GM06990 (cell line): ENCODE data around the gene TGFB1.
A peak's percentile ranks its signal among the peaks of the same experiment; 100 is the strongest.

Experiments used
- DNase-seq: peaks from one replicate; pipeline ENCODE4 v3.0.0-alpha.2; 2011; ENCODE audit not compliant: insufficient read length; ENCODE audit errors: extremely low read depth
- H3K27me3 ChIP-seq: replicated peaks from 2 replicates; pipeline ENCODE4 v1.6.0; 2011; ENCODE audit warnings: low read length; ENCODE audit not compliant: control insufficient read depth, insufficient read depth
- H3K36me3 ChIP-seq: 2 replicates; pipeline ENCODE4 v1.5.1; 2011; ENCODE audit warnings: low read length; ENCODE audit not compliant: control insufficient read depth, insufficient read depth
- H3K4me3 ChIP-seq: replicated peaks from 2 replicates; pipeline ENCODE4 v1.5.1; 2011; ENCODE audit warnings: low read depth, mild to moderate bottlenecking, control low read depth, low read length
- TF ChIP-seq, protein P1 (sequence below): IDR thresholded peaks from 2 replicates; pipeline ENCODE4 v1.5.1; 2011; ENCODE audit warnings: low read length, control low read depth, mild to moderate bottlenecking, inconsistent platforms; ENCODE audit not compliant: insufficient read depth, poor library complexity, severe bottlenecking

Gene TGFB1

DNA sequence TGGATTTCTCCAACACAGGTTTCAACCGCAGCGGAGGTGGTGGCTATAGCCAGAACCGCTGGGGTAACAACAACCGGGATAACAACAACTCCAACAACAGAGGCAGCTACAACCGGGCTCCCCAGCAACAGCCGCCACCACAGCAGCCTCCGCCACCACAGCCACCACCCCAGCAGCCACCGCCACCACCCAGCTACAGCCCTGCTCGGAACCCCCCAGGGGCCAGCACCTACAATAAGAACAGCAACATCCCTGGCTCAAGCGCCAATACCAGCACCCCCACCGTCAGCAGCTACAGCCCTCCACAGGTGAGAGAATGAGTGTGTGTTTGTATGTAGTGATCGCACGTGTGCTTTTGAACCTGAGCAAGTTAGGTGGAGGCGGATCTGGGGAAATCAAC is 49.8 kb downstream of the TGFB1 start:
- Histone ChIP-seq H3K36me3 (peaks cover 34% of the 10 kb centered on the region), H3K4me3 (no peak overlapping the region), H3K27me3 (no peaks in the 10 kb centered on the region)
- DNase-seq, result no peak
- TF ChIP-seq, protein P1, sequence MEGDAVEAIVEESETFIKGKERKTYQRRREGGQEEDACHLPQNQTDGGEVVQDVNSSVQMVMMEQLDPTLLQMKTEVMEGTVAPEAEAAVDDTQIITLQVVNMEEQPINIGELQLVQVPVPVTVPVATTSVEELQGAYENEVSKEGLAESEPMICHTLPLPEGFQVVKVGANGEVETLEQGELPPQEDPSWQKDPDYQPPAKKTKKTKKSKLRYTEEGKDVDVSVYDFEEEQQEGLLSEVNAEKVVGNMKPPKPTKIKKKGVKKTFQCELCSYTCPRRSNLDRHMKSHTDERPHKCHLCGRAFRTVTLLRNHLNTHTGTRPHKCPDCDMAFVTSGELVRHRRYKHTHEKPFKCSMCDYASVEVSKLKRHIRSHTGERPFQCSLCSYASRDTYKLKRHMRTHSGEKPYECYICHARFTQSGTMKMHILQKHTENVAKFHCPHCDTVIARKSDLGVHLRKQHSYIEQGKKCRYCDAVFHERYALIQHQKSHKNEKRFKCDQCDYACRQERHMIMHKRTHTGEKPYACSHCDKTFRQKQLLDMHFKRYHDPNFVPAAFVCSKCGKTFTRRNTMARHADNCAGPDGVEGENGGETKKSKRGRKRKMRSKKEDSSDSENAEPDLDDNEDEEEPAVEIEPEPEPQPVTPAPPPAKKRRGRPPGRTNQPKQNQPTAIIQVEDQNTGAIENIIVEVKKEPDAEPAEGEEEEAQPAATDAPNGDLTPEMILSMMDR, result no peak

DNA sequence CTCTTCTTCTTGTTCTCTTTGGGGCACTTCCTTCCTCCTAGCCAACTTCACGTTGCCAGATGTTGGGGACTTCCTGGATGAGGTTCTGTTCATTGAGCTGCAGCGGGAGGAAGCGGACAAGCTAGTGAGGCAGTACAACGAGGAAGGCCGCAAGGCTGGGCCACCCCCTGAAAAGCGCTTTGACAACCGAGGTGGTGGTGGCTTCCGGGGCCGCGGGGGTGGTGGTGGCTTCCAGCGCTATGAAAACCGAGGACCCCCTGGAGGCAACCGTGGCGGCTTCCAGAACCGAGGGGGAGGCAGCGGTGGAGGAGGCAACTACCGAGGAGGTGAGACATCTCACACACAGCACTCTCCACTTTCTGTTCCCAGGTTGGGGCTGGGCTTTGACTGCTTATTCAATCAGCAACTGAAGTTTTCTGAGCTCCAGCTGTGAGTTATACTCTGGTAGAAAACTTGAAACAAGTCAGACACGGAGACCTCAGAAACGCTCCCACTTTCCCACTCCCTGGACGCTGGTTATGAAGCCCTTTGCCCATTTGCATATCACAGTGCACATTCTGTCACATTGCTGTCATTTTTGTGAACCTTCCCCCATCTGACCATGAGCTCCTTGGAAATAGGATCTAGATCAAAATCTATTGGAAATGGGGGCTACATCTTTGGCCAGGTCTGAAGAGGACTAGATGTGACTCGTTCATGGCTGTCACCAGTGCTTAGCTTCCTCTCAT is 50.9 kb downstream of the TGFB1 start:
- TF ChIP-seq, protein P1, result no peak
- H3K4me3 ChIP-seq, result peak overlapping the region; percentile 10; the same call in 1 of the 2 replicates
- no peaks in the 10 kb centered on the region for H3K27me3 ChIP-seq
- peaks cover 36% of the 10 kb centered on the region for H3K36me3 ChIP-seq
- peak; percentile 77 for DNase-seq

DNA sequence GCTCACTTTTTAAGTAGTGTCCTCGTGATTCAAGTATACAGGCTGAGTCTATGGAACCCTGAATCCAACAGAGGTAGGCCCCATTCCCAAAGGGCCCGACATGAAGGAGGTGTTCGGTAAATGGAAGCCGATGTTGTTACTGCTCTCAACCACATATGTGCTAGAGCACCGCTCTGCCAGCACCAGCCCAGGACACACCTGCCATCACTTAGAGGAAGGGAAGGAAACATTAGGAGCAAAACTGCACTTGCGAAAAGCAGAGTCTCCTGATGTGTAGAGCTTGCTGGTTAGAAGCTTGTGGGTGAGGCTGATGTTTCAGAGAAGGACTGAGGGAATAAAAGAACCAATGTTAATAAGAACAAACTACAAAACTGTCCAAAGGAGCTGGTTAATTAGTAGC is 53.2 kb downstream of the TGFB1 start:
- peaks cover 34% of the 10 kb centered on the region for H3K36me3 ChIP-seq
- H3K27me3 ChIP-seq, result no peaks in the 10 kb centered on the region
- TF ChIP-seq, protein P1, result no peak
- H3K4me3 ChIP-seq, result no peak overlapping the region
- DNase-seq, result no peak

DNA sequence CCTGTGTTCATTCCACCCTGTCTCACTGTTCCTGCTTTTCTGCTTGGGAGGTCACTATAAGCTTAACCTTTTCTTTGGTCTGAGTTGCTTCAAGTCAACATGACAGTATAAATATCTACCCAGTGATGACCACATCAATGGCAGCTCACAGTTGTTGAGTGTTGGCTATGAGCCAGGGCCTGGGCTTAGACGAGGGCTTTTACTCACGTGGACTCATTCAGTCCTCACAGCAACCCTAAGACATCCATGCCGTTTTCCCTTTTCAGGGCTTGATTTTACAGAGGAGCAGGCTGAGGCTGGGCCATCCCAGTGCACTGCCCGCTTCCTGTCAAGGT is 54.0 kb downstream of the TGFB1 start:
- Histone ChIP-seq H3K36me3 (peaks cover 36% of the 10 kb centered on the region), H3K4me3 (no peak overlapping the region), H3K27me3 (no peaks in the 10 kb centered on the region)
- DNase-seq, result no peak
- TF ChIP-seq, protein P1, result no peak

DNA sequence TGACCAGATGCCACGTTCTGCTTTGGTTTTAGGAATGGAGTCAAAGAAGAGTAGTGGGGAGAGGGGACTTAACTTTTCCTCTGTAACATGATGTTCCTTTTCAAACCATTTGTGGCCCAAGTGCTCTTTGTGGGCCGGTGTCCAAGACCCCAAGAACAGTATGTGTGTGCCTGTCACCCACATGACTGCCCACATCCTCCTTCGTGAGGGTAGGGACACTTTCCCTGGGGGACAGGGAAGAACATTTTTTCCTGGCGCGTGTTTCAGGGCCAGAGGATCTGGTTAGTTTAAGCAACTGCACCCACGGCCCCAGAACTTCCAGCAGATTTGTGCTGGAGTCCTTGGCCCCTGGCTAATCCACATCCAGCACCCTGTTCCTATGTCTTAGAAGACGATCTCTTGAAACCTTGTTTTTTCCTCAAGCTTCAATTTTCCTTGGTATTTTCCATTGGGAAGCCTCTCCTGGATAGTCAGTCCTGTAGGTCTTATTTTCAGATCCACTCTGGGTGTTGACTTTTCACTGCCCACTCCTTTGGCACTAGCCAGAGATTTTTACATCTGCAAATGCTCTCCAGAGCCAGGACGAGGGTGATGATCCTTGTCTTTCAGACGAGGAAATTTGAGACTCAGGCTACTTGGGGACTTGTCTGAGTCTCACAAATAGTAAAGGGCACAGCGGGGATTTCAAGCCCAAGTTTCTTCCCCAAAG is 54.5 kb downstream of the TGFB1 start:
- no peak for DNase-seq
- Histone ChIP-seq H3K4me3 (no peak overlapping the region), H3K36me3 (peaks cover 39% of the 10 kb centered on the region), H3K27me3 (no peaks in the 10 kb centered on the region)
- TF ChIP-seq, protein P1, result no peak
